AML-193 (cell line): ENCODE data around the gene HSF2.

ENCODE experiments used
- DNase-seq, 2 experiments: peaks; one replicate each; lab custom pipeline; 2025; lab: John Stamatoyannopoulos, UW

The HSF2 gene

GRCh38 chr6:122399348-122400120 lies at the start of gene HSF2:
HSF2 (plus strand) TSS chr6:122399652; CDS start chr6:122399738, 86 bp downstream.
- DNase-seq = peak; percentile 96

GRCh38 chr6:122352981-122353664 lies 46.3 kb upstream of the HSF2 start:
- DNase-seq = no peak

GRCh38 chr6:122360809-122361208 lies 38.6 kb upstream of the HSF2 start:
- no peak for DNase-seq

- DNase-seq = no peak
Observed at GRCh38 chr6:122361314-122361979, 38.0 kb upstream of the HSF2 start.

- DNase-seq = no peak
Observed at GRCh38 chr6:122363769-122364483, 35.5 kb upstream of the HSF2 start.

GRCh38 chr6:122365775-122366403 lies 33.6 kb upstream of the HSF2 start:
- no peak for DNase-seq

- no peak for DNase-seq
Observed at GRCh38 chr6:122367171-122367570, 32.3 kb upstream of the HSF2 start.

GRCh38 chr6:122369536-122369935 lies 29.9 kb upstream of the HSF2 start:
- no peak for DNase-seq

GRCh38 chr6:122372647-122373046 lies 26.8 kb upstream of the HSF2 start:
- peak in 1 of 2 experiments; percentile 7 for DNase-seq

- no peak for DNase-seq
Observed at GRCh38 chr6:122374307-122374706, 25.1 kb upstream of the HSF2 start.

GRCh38 chr6:122376246-122376645 lies 23.2 kb upstream of the HSF2 start:
- no peak for DNase-seq

GRCh38 chr6:122381494-122382265 lies 17.8 kb upstream of the HSF2 start:
- peak; percentile 73 to 75 for DNase-seq

GRCh38 chr6:122385857-122386612 lies 13.4 kb upstream of the HSF2 start:
- no peak for DNase-seq

- no peak for DNase-seq
Observed at GRCh38 chr6:122388945-122389344, 10.5 kb upstream of the HSF2 start.

- DNase-seq = no peak
Observed at GRCh38 chr6:122389704-122390372, 9.6 kb upstream of the HSF2 start.

- no peak for DNase-seq
Observed at GRCh38 chr6:122392564-122393350, 6.7 kb upstream of the HSF2 start.

- no peak for DNase-seq
Observed at GRCh38 chr6:122393351-122393896, 6.0 kb upstream of the HSF2 start.

- no peak for DNase-seq
Observed at GRCh38 chr6:122394016-122394415, 5.4 kb upstream of the HSF2 start.

- no peak for DNase-seq
Observed at GRCh38 chr6:122399055-122399347, 451 bp upstream of the HSF2 start.
